Measurements from ENCODE around the gene TRIM8.

Gene TRIM8

DNA sequence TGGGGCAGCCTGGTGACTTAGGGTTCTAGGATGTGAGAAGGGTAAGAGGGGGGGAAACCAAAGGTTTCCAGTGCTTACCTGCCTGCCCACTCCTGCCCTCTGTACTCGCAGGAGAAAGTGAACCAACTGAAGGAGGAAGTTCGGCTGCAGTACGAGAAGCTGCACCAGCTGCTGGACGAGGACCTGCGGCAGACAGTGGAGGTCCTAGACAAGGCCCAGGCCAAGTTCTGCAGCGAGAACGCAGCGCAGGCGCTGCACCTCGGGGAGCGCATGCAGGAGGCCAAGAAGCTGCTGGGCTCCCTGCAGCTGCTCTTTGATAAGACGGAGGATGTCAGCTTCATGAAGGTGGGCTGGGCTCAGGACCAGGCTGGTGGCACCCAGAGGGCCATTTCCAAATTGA, 10.7 kb downstream of the TRIM8 start:
- no peaks in the 10 kb centered on the region for H3K9me3 ChIP-seq (ENCODE audit: insufficient read depth, low read depth, low read length)
- H3K4me2 ChIP-seq (ENCODE audit: low read depth, low read length, poor library complexity, severe bottlenecking) = no peak overlapping the region
- H3K4me1 ChIP-seq (ENCODE audit: insufficient read depth, low read length, poor library complexity, severe bottlenecking) = peaks cover 36% of the 10 kb centered on the region
- no peak overlapping the region for H3K4me3 ChIP-seq (ENCODE audit: low read length, poor library complexity, severe bottlenecking)
- no peak overlapping the region for H2AFZ ChIP-seq (ENCODE audit: low read length)
- peaks cover 58% of the 10 kb centered on the region for H3K79me2 ChIP-seq (ENCODE audit: insufficient read depth, low read length)
- H4K20me1 ChIP-seq (ENCODE audit: insufficient read depth, low read length, poor library complexity, severe bottlenecking) = peaks cover 53% of the 10 kb centered on the region
- no peaks in the 10 kb centered on the region for H3F3A ChIP-seq (ENCODE audit: low read depth)
- H3K27me3 ChIP-seq (ENCODE audit: insufficient read depth, low read length, poor library complexity, severe bottlenecking) = no peaks in the 10 kb centered on the region
- H3K36me3 ChIP-seq (ENCODE audit: insufficient read depth, low read length) = peaks cover 66% of the 10 kb centered on the region; the same call in 1 of the 2 replicates
- no peak overlapping the region for H3K9ac ChIP-seq (ENCODE audit: low read depth, low read length, poor library complexity, severe bottlenecking)
- TF ChIP-seq EZH2phosphoT487 (IDR thresholded peaks at IDR 0.05; ENCODE audit: borderline replicate concordance) = no peak
- TF ChIP-seq, protein P1, sequence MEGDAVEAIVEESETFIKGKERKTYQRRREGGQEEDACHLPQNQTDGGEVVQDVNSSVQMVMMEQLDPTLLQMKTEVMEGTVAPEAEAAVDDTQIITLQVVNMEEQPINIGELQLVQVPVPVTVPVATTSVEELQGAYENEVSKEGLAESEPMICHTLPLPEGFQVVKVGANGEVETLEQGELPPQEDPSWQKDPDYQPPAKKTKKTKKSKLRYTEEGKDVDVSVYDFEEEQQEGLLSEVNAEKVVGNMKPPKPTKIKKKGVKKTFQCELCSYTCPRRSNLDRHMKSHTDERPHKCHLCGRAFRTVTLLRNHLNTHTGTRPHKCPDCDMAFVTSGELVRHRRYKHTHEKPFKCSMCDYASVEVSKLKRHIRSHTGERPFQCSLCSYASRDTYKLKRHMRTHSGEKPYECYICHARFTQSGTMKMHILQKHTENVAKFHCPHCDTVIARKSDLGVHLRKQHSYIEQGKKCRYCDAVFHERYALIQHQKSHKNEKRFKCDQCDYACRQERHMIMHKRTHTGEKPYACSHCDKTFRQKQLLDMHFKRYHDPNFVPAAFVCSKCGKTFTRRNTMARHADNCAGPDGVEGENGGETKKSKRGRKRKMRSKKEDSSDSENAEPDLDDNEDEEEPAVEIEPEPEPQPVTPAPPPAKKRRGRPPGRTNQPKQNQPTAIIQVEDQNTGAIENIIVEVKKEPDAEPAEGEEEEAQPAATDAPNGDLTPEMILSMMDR (conservative IDR thresholded peaks at IDR 0.05; ENCODE audit: low read length) = no peak
- H3K9me2 ChIP-seq (replicated peaks; ENCODE audit: low read depth, low read length) = no peaks in the 10 kb centered on the region

DNA sequence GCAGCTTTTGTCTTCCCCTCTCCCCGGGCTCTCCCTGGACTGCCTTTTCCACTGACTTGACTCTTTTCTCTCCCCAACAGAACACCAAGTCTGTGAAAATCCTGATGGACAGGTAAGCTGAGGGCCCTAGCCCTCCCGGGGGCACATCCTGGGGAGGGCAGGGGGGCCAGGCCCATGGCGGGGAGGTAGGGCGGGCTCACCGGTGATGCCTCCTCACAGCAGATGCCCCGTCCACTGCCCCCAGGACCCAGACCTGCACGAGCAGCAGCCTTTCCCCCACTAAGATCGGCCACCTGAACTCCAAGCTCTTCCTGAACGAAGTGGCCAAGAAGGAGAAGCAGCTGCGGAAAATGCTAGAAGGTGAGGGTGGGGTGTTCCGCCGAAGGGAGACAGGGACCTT, 11.7 kb downstream of the TRIM8 start:
- Histone ChIP-seq H4K20me1 (ENCODE audit: insufficient read depth, low read length, poor library complexity, severe bottlenecking) (peaks cover 43% of the 10 kb centered on the region), H3F3A (ENCODE audit: low read depth) (no peaks in the 10 kb centered on the region), H3K4me3 (ENCODE audit: low read length, poor library complexity, severe bottlenecking) (no peak overlapping the region), H3K79me2 (ENCODE audit: insufficient read depth, low read length) (peaks cover 47% of the 10 kb centered on the region), H3K27me3 (ENCODE audit: insufficient read depth, low read length, poor library complexity, severe bottlenecking) (no peaks in the 10 kb centered on the region), H3K4me1 (ENCODE audit: insufficient read depth, low read length, poor library complexity, severe bottlenecking) (peaks cover 36% of the 10 kb centered on the region), H3K9ac (ENCODE audit: low read depth, low read length, poor library complexity, severe bottlenecking) (no peak overlapping the region), H3K9me2 (replicated peaks; ENCODE audit: low read depth, low read length) (no peaks in the 10 kb centered on the region), H3K4me2 (ENCODE audit: low read depth, low read length, poor library complexity, severe bottlenecking) (no peak overlapping the region), H3K36me3 (ENCODE audit: insufficient read depth, low read length) (peaks cover 66% of the 10 kb centered on the region; the same call in 1 of the 2 replicates), H2AFZ (ENCODE audit: low read length) (no peak overlapping the region), H3K9me3 (ENCODE audit: insufficient read depth, low read depth, low read length) (no peaks in the 10 kb centered on the region)
- TF ChIP-seq EZH2phosphoT487 (IDR thresholded peaks at IDR 0.05; ENCODE audit: borderline replicate concordance) = no peak
- TF ChIP-seq, protein P1 (conservative IDR thresholded peaks at IDR 0.05; ENCODE audit: low read length) = no peak

DNA sequence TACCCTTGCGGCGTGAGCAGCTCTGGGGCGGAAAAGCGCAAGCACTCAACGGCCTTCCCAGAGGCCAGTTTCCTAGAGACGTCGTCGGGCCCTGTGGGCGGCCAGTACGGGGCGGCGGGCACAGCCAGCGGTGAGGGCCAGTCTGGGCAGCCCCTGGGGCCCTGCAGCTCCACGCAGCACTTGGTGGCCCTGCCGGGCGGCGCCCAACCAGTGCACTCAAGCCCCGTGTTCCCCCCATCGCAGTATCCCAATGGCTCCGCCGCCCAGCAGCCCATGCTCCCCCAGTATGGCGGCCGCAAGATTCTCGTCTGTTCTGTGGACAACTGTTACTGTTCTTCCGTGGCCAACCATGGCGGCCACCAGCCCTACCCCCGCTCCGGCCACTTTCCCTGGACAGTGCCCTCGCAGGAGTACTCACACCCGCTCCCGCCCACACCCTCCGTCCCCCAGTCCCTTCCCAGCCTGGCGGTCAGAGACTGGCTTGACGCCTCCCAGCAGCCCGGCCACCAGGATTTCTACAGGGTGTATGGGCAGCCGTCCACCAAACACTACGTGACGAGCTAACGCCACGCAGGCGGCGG, 12.6 kb downstream of the TRIM8 start:
- Histone ChIP-seq H3K9me3 (ENCODE audit: insufficient read depth, low read depth, low read length) (no peaks in the 10 kb centered on the region), H3K27me3 (ENCODE audit: insufficient read depth, low read length, poor library complexity, severe bottlenecking) (no peaks in the 10 kb centered on the region), H3K9ac (ENCODE audit: low read depth, low read length, poor library complexity, severe bottlenecking) (no peak overlapping the region), H3K4me3 (ENCODE audit: low read length, poor library complexity, severe bottlenecking) (no peak overlapping the region), H3K4me2 (ENCODE audit: low read depth, low read length, poor library complexity, severe bottlenecking) (no peak overlapping the region), H2AFZ (ENCODE audit: low read length) (no peak overlapping the region), H3K36me3 (ENCODE audit: insufficient read depth, low read length) (peaks cover 66% of the 10 kb centered on the region; the same call in 1 of the 2 replicates), H3K9me2 (replicated peaks; ENCODE audit: low read depth, low read length) (no peaks in the 10 kb centered on the region), H3F3A (ENCODE audit: low read depth) (no peaks in the 10 kb centered on the region), H4K20me1 (ENCODE audit: insufficient read depth, low read length, poor library complexity, severe bottlenecking) (peaks cover 34% of the 10 kb centered on the region), H3K4me1 (ENCODE audit: insufficient read depth, low read length, poor library complexity, severe bottlenecking) (peaks cover 33% of the 10 kb centered on the region), H3K79me2 (ENCODE audit: insufficient read depth, low read length) (peaks cover 39% of the 10 kb centered on the region)
- TF ChIP-seq, protein P1 (conservative IDR thresholded peaks at IDR 0.05; ENCODE audit: low read length) = no peak
- no peak for TF ChIP-seq EZH2phosphoT487 (IDR thresholded peaks at IDR 0.05; ENCODE audit: borderline replicate concordance)

Measured in Loucy (cell line).